Measurements from ENCODE around the gene ACLY.
"Not testable (repeated sequence)": the region's sequence is repeated elsewhere in the genome, so short reads cannot be mapped to it uniquely, and the experiment has no call there.

The ACLY gene

DNA sequence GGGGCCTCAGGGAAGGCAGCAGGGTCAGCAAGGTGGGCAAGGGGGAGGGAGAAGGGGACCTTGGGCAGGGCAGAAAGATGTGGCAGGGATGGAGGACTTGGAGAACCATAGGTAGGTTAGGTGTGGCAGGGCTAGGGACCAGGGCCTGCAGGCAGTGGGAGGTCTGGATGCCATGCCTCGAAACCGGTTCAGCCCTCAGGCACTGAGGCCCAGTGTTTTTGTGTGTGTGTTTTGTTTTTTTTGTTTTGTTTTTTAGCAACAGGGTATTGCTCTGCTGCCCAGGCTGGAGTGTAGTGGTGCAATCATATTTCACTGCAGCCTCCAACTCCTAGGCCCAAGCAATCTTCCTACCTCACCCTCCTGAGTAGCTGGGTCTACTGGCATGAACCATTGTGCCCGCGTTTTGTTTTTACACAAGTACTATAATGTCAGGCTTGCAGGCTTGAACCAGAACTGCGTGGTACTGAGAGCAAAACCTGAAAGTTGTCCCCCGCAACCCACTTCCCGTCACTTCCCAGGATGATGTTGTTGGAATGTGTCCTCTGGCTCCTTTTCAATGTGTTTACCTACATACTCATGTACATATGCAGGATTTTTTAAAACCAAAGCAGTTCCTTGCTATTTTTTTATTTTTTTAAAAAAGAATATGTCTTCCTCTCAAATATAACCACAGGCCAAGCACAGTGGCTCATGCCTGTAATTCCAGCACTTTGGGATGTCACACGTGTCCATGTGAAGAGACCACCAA, 24.0 kb upstream of the ACLY start:
- no peak for DNase-seq
- in situ Hi-C loops (cut with MboI; ENCODE audit: low pct_unique_long_range_greater_than_20kb, low sequenced_read_pairs): no loop called here

DNA sequence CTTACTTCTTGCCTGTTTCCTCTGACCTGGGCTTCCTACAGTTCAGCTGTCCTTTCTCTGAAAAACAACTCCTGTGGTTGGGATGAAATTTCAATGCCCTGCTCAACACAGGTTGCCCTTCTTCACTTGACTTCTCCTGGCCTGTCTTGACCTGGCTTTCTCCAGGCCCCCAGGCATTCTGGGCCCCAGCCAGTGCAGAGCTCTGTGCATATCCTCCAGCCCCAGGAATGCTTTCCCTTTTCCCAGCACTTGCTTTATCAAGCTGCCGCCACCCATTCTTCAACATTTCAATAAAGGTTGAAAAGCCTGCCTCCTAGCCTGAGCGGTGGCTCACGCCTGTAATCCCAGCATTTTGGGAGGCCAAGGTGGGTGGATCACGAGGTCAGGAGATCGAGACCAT, 22.4 kb upstream of the ACLY start:
- in situ Hi-C loops (cut with MboI; ENCODE audit: low pct_unique_long_range_greater_than_20kb, low sequenced_read_pairs): no loop called here
- no peak for DNase-seq

DNA sequence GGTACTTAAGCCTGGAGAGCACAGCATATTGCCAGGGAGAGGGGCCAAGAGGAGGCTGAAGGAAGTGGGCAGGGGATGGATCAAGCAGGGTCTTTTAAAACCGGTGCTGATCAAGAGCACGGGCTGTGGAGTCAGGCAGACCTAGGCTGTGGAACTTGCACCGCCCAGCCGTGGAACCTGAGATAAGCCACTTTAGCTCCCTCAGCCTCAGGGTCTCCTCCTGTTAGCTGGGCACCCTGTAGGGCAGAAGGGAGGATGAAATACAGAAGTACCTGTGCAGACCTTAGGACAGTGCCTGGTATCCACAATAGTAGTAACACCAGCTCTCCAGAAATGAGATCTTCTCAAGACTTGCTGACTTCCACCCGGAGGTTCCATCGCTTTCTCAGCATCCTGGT, 20.9 kb upstream of the ACLY start:
- DNase-seq: no peak

DNA sequence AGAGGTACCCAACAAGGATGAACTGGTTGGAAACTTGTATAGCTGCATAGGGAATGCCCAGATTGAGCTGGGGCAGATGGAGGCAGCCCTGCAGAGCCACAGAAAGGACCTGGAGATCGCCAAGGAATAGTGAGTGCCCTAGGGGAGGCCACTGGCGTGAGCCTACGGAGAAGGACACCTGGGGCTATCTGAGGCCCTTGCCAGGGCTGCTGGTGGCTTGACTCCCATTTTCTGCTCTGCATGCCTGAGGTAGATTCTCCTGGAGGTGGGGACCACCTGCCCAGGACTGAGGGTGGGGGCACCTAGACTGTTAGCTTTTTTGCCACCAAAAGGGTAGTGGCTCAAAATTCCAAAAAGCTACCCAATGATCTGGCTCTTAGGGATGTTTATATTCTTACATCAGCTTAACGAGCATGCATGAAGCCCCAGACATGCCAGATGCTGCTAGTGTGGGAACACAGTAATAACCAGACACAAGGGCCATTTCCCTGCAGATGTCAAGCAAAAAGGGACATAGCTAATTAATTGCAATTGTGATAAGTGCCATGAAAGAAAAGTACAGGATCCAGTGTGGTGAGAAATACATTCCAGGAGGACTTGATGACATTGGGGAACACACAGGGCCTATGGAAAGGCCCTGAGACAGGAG, 20.4 kb upstream of the ACLY start:
- in situ Hi-C loops (cut with MboI; ENCODE audit: low pct_unique_long_range_greater_than_20kb, low sequenced_read_pairs): no loop called here
- DNase-seq: no peak

More for the DNA sequence above, 20.9 kb upstream of the ACLY start:
- in situ Hi-C loops (cut with MboI; ENCODE audit: low pct_unique_long_range_greater_than_20kb, low sequenced_read_pairs): no loop called here

DNA sequence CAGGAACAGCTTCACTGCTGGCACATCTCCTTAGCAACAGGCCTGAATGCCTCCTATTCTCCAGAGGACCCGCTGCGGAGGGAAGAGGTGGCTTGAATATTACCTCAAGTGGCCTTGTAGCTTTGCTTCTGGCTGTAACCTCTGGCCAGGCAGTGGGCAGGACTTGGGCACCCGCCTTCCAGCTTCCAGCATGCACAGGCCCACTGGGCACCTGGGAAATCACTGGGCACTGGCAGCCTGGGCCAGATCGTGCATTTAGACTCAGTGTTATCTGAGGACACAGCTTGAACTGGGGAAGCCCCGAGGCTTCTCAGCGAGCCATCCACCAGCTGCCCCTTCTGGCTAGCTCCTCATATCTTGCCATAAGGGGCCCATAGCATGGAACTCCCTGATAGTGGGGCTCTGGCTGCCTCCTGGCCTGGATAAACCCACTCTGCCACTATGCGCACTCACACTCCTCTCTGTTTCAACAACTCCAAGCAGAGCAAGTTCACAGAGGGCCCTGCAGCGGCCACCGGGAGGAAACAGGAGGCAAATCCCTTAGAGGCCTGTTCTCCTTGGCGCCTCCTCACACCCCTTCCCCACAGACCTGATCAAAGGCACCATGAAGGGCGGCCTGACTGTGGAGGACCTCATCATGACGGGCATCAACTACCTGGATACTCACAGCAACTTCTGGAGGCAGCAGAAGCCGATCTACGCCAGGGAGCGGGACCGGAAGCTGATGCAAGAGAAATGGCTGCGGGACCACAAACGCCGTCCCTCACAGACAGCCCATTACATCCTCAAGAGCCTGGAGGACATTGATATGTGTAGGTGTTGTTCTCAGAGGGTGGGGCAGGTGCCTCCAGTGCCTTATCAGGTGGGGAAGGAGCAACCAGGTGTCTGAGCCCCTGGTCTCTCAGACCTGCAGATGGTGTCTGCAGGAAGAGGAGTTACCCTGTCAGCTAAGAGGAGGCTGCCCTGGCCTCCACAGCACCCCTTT, 19.5 kb upstream of the ACLY start:
- no peak for DNase-seq
- in situ Hi-C loops (cut with MboI; ENCODE audit: low pct_unique_long_range_greater_than_20kb, low sequenced_read_pairs): no loop called here

DNA sequence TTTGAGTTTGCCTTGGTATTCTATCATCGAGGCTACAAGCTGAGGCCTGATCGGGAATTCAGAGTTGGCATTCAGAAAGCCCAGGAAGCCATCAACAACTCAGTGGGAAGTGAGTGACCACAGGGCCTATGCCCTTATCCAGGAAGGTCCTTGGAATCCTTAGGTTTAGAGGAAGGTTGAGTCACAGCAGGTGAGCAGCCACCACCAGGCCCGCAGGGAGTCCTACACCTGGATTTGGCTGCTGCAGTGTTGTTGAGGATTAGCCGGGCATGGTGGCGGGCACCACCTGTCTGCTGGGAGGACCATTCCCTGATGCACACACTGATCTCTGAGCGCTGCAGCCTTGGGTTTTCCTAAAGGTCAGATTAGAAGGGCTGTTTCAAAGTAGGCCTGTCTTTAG, 16.9 kb upstream of the ACLY start:
- no peak for DNase-seq
- in situ Hi-C loops (cut with MboI; ENCODE audit: low pct_unique_long_range_greater_than_20kb, low sequenced_read_pairs): no loop called here

DNA sequence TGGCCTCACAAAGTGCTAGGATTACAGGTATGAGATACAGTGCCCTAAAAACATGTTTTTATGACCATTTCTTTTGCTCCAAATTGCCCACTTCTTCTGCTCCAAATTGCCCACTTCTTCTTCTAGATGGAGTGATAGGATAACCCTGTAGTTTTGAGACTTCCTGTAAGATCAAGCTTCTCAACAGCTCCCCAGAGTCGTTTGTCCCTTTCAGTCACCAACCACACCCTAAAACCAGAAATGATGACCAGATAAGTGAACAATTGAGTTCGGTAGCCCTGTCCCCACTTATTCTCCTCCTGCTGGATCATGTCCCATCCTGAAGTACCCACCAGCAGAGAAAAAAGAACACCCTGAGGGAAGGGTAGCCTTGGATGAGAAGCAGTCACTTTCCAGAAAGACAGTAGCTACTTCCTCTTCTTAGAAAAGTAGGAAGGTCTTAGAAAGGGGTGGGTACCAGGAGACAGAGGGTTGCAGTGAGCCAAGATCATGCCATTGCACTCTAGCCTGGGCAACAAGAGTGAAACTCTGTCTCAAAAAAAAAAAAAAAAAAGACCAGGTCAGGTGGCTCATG, 14.2 kb upstream of the ACLY start:
- peak; percentile 77 for DNase-seq

DNA sequence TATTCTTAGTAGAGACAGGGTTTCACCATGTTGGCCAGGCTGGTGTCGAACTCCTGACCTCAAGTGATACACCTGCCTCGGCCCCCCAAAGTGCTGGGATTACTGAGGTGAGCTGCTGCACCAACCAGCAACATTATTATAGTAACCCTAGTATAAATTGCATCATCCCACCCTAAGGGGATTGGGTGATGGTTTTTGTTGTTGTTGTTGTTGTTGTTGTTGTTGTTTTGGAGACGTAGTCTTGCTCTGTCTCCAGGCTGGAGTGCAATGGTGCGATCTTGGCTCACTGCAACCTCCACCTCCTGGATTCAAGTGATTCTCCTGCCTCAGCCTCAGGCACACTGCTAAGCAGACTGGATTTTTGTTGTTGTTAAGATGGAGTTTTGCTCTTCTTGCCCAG, 13.0 kb upstream of the ACLY start:
- in situ Hi-C loops (cut with MboI; ENCODE audit: low pct_unique_long_range_greater_than_20kb, low sequenced_read_pairs); DNase-seq: not testable (repeated sequence)

More for the DNA sequence above, 14.2 kb upstream of the ACLY start:
- in situ Hi-C loops (cut with MboI; ENCODE audit: low pct_unique_long_range_greater_than_20kb, low sequenced_read_pairs): no loop called here

DNA sequence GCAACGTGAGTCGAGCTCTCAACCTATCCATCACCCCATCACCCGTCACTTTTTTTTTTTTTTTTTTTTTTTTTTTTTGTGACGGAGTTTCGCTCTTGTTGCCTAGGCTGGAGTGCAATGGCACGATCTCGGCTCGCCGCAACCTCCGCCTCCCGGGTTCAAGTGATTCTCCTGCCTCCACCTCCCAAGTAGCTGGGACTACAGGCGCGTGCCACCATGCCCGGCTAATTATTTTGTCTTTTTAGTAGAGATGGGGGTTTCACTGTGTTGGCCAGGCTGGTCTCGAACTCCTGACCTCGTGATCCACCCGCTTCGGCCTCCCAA, 12.0 kb upstream of the ACLY start:
- DNase-seq; in situ Hi-C loops (cut with MboI; ENCODE audit: low pct_unique_long_range_greater_than_20kb, low sequenced_read_pairs): not testable (repeated sequence)

DNA sequence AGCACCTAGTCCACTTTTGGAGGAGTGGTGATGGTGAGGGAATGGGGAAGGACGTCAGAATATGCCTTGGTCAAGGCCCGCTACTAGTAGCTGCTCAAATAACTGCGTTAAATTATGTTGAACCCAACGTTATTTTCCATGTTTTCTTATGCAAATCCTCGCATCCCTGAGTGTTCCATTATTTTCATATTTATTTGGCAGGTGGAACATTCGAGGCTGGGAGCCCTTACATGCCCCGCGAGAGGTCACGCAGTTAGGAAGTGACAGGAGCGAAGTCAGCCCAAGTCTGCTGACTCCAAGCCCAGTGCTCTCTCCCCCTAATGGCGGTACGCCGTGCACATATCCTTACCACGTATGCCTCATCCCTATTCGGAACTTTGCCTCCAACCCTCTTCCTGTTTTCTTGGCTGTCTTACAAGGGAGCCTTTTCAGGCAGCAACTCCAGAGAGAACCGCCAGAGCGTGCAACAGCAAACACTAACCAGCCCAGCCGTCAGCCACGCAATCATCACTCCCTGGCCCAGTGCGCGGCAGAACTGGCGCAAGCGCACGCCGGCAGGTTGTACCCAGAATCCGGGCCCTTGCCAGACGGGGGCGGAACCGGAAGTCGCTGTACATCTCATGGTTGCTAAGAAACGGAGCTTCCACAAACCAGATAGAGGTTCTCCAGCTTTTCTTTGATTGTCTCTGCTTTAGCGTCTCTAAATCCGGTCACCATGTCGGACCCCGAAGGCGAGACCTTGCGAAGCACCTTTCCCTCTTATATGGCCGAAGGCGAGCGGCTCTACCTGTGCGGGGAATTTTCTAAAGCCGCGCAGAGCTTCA, 11.5 kb upstream of the ACLY start, which contains the start of gene ODAD4:
Gene ODAD4 (plus strand): TSS at position 609 of the 824 bp plus-strand sequence. CDS start 107 bp downstream, at position 716.
- in situ Hi-C loops (cut with MboI; ENCODE audit: low pct_unique_long_range_greater_than_20kb, low sequenced_read_pairs): no loop called here
- DNase-seq: peak; percentile 99

DNA sequence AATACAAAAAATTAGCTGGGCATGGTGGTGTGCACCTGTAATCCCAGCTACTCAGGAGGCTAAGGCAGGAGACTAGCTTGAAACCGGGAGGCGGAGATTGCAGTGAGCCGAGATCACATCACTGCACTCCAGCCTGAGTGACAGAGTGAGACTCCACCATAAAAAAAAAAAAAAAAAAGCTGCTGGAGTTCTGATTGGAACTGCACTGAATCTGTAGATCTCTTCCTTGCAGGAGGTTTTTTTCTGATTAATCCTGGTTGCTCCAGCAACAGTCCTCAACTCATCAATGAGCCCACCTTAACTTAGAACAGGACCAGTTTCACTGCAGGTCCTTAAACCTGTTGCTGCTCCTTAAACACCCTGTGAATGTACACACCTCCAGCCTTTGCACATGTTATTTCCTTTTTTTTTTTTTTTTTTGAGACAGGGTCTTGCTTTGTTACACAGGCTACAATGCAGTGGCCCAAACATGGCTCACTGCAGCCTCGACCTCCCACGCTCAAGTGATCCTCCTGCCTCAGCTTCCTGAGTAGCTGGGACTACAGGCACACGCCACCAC, 10.0 kb upstream of the ACLY start:
- in situ Hi-C loops (cut with MboI; ENCODE audit: low pct_unique_long_range_greater_than_20kb, low sequenced_read_pairs): no loop called here
- no peak for DNase-seq

DNA sequence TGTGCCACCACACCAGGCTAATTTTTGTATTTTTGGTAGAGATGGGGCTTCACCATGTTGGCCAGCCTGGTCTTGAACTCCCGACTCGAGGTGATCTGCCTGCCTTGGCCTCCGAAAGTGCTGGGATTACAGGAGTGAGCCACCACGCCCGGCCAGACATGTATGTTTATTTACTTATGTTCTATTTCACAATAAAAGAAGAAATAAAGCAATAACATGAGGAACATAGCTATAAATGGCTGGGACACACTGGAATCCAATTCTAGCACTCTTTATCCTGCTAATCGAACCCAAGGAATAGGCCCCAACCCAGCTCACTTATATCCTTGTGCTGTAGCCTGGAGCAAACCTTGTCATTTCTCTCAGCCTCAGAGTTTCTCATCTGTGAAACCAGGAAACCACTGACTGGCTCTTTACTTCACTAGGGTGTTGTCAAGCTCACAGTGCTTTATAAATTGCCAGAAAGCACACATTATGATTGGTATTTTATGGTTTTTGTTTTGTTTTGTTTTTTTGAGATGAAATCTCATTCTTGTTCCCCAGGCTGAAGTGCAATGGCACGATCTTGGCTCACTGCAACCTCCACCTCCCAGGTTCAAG, 7.3 kb upstream of the ACLY start:
- DNase-seq: no peak
- in situ Hi-C loops (cut with MboI; ENCODE audit: low pct_unique_long_range_greater_than_20kb, low sequenced_read_pairs): no loop called here

DNA sequence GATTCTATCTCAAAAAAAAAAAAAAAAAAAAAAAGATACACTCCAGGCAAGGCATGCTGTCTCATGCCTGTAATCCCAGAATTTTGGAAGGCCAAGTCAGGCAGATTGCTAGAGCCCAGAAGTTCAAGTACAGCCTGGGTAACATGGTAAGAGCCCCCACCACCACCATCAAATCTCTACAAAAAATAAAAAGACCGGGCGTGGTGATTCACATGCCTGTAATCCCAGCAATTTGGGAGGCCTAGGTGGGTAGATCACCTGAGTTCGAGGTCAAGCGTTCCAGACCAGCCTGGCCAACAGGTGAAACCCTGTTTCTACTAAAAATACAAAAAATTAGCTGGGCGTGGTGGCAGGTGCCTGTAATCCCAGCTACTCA, 1.8 kb upstream of the ACLY start:
- DNase-seq: no peak
- in situ Hi-C loops (cut with MboI; ENCODE audit: low pct_unique_long_range_greater_than_20kb, low sequenced_read_pairs): no loop called here

DNA sequence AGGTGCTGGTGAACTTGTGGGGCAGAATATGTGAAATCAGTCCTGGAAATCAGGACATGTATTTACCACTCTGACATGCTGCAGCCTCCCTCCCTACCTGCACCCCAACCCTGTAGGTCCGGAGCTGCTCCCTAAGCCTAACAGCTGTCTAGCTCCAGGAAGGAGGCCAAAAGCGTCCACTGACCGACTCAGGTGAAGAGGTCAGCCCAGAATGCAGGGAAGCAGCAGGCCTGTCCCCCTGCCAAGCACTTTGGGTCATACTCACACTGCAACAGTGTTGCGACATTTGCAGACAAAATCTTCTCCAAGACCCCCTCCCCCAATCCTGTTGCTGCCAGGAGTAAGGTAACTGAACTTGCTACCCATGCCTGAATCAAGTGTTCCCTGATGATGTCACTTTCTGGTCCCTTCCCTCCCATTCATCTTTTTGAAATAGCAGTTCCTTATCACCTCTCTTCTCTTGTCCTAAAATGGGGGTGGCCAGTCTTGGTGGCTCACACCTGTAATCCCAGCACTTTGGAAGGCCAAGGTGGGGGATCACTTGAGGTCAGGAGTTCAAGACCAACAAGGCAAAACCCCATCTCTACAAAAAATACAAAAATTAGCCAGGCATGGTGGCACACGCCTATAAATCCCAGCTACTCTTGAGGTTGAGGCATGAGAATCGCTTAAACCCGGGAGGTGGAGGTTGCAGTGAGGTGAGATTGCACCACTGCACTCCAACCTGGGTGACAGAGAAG, 1.3 kb upstream of the ACLY start:
- peak; percentile 14 for DNase-seq
- in situ Hi-C loops (cut with MboI; ENCODE audit: low pct_unique_long_range_greater_than_20kb, low sequenced_read_pairs): no loop called here

DNA sequence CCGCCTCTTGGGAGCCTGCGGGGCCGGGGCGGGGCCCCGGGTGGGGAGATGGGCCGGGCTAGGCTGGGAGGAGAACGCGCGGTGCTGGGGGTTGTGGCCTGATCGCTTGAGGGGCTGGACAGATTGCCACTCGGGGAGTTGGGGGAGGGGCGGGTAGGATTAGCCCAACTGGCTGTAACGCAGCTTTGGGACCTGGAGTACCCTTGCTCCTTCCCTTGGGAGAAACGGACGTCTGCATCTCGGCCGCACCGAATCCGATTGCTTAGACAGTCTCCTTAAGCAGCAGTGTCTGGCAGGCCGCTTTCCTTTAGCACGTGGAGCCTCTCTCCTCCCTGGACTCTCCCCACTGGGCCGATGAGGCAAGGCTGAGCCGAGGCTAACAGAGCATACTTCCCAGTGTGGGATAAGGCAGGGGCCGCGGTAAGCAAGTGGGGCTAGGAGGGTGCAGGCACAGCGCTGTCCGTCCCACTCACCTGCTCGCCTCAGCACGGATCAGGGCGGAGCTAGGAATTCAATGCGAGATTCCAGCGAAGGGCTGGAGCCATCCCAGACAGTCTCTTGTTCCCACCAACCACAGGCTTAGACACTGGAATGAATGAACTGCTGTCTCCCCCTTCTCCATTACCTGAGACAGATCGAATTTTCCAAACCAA, 540 bp upstream of the ACLY start:
- DNase-seq: no peak
- in situ Hi-C loops (cut with MboI; ENCODE audit: low pct_unique_long_range_greater_than_20kb, low sequenced_read_pairs): no loop called here

DNA sequence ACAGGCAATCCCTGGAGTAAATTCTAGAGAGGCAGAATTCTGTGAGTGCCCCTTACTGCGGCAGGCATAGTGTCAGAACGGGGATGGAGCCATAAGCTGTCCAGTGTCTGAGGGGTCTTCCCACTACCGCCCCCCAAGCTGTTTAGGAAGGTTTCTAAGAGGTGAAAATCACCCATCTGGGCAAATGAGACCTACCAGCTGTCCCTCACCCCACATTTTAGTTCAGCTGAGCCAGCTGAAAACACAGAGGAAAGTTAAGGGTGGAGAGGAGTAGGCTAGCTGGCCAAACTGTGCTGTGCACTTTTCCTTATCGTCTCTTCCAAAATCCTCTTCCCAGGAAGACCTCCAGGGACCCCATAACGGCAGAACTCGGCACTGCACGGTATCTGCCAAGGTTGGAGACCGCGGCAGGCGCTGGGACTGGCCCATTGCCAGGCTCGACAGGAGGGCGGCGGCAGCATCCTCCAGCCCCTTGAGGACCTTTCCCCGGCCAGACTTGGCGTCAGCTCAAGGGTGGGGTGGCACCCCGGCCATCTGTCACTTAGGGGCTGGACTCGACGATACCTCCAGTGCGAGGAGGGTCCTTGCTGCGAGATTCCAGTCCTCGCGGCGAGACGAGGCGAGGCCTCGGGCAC, 955 bp downstream of the ACLY start:
- peak; percentile 44 for DNase-seq
- in situ Hi-C loops (cut with MboI; ENCODE audit: low pct_unique_long_range_greater_than_20kb, low sequenced_read_pairs): no loop called here

DNA sequence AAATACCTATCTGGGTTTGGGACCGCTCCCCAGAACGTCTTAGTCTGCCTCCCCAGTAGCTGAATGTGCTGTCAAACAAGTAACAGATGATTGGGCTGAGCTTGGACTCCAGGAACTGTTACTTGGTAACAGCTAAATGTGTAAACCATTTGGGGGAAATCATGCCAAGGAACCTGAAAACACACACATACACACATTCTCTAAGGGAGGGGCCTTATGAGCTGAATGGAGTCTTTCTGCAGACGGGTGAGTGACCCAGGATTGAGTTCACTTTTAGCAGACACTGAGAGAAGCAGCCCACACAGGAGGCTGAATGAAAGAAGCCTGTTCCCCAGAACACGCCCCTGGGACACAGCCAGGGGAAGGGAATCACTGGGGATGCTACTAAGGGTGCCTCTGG, 1.6 kb downstream of the ACLY start:
- DNase-seq: no peak
- in situ Hi-C loops (cut with MboI; ENCODE audit: low pct_unique_long_range_greater_than_20kb, low sequenced_read_pairs): no loop called here

Measured in KBM-7 (cell line).